Measurements from ENCODE around the gene KCNE2. TPM values are rescaled to one million over a fixed set of nuclear protein-coding genes. Genes with fewer than 3 reads are reported as not detected.

KCNE2 gene
- polyA plus RNA-seq, 1 donor (not counting 4 experiments of a cell fraction or from before 2014, with no cell fraction given): not detected

Other genes with a start within 250 kb of the KCNE2 start
- gene SMIM11, start 11.5 kb downstream of the KCNE2 start, polyA plus RNA-seq: 2.7 to 13.1 TPM (median 7.0 TPM) in 3 replicates
- not detected in 3 replicates for gene SMIM34, start 59.9 kb downstream of the KCNE2 start, polyA plus RNA-seq
- 0.03 to 0.08 TPM (median 0.04 TPM) in 3 replicates for gene KCNE1, start 148.2 kb downstream of the KCNE2 start, polyA plus RNA-seq

All from keratinocyte (primary cell).